ENCODE data around the gene AATK.

AATK gene

GRCh38 chr17:81194941-81195901 is 29.2 kb upstream of the AATK start:
- no peak for DNase-seq

GRCh38 chr17:81194225-81194760 is 28.3 kb upstream of the AATK start:
- DNase-seq = no peak

GRCh38 chr17:81193470-81194224 is 27.6 kb upstream of the AATK start:
- no peak for DNase-seq

- DNase-seq = no peak
Measured at GRCh38 chr17:81193051-81193410, 27.0 kb upstream of the AATK start.

- DNase-seq = no peak
Measured at GRCh38 chr17:81192386-81193050, 26.5 kb upstream of the AATK start.

GRCh38 chr17:81191646-81192045 is 25.6 kb upstream of the AATK start:
- no peak for DNase-seq

GRCh38 chr17:81191116-81191515 is 25.1 kb upstream of the AATK start:
- DNase-seq = no peak

- DNase-seq = no peak
Measured at GRCh38 chr17:81190591-81190990, 24.6 kb upstream of the AATK start.

GRCh38 chr17:81189670-81190530 is 23.9 kb upstream of the AATK start:
- peak in 3 of 4 experiments; percentile 25 to 50 (median 27) for DNase-seq

GRCh38 chr17:81189016-81189415 is 23.0 kb upstream of the AATK start:
- DNase-seq = no peak

- no peak for DNase-seq
Measured at GRCh38 chr17:81188491-81188840, 22.4 kb upstream of the AATK start.

GRCh38 chr17:81187586-81188490 is 21.8 kb upstream of the AATK start:
- no peak for DNase-seq

GRCh38 chr17:81187120-81187519 is 21.1 kb upstream of the AATK start:
- no peak for DNase-seq

- DNase-seq = no peak
Measured at GRCh38 chr17:81186203-81186602, 20.2 kb upstream of the AATK start.

GRCh38 chr17:81184555-81184954 is 18.5 kb upstream of the AATK start:
- DNase-seq = no peak

GRCh38 chr17:81183807-81184206 is 17.8 kb upstream of the AATK start:
- no peak for DNase-seq

GRCh38 chr17:81183316-81183715 is 17.3 kb upstream of the AATK start:
- DNase-seq = no peak

- no peak for DNase-seq
Measured at GRCh38 chr17:81182596-81182995, 16.6 kb upstream of the AATK start.

- no peak for DNase-seq
Measured at GRCh38 chr17:81181811-81182185, 15.8 kb upstream of the AATK start.

GRCh38 chr17:81180836-81181810 is 15.1 kb upstream of the AATK start:
- no peak for DNase-seq

Measured in suppressor macrophage (primary cell).